IMR-90 (cell line): ENCODE results near the gene CDH13. TPM values are rescaled to one million over a fixed set of nuclear protein-coding genes. Genes with fewer than 3 reads are reported as not detected.

ENCODE experiments used
- ATAC-seq: fragments of 200-7000 bp; cut with Tn5 transposase; 2 replicates; pipeline ENCODE4 v1.9.1; 2020; ENCODE audit warnings: low read depth, mild to moderate bottlenecking, moderate library complexity
- BruUV-seq: library from RNA; stranded (reverse); fragments of 400-500 nt; replicated peaks from 2 replicates; lab custom pipeline; 2021; lab: Mats Ljungman, UMichigan
- CTCF ChIA-PET: fragments of 300-600 bp; formaldehyde crosslinking; extraction: SDS; loops from one replicate; lab custom pipeline; 2021; ENCODE audit warnings: antibody characterized with exemption; lab: Yijun Ruan, JAX
- POLR2A ChIA-PET: fragments of 300-600 bp; sonication (Branson Sonifier 250); formaldehyde crosslinking; loops from one replicate; lab custom pipeline; 2022; ENCODE audit warnings: antibody characterized with exemption; ENCODE audit not compliant: unreplicated experiment; lab: Charles Lee
- DNase-seq: peaks from one replicate; pipeline ENCODE4 v3.0.0; 2013
- H2AFZ ChIP-seq: replicated peaks from 2 replicates; pipeline ENCODE3; 2013; ENCODE audit warnings: low read length, mild to moderate bottlenecking; ENCODE audit not compliant: poor library complexity
- H2AK5ac ChIP-seq: 2 replicates; pipeline ENCODE4 v1.6.1; 2013; ENCODE audit warnings: low read depth, low read length, inconsistent platforms
- H2AK9ac ChIP-seq: replicated peaks from 2 replicates; pipeline ENCODE3; 2013; ENCODE audit warnings: mild to moderate bottlenecking, low read depth, low read length, moderate library complexity; ENCODE audit not compliant: poor library complexity
- H2BK120ac ChIP-seq: 2 replicates; pipeline ENCODE4 v1.6.1; 2013; ENCODE audit warnings: low read depth, low read length, inconsistent platforms
- H2BK15ac ChIP-seq: 3 replicates; pipeline ENCODE4 v1.6.1; 2013; ENCODE audit warnings: low read depth, low read length, inconsistent platforms
- H2BK20ac ChIP-seq: 2 replicates; pipeline ENCODE4 v1.6.1; 2013; ENCODE audit warnings: low read depth, mild to moderate bottlenecking, inconsistent platforms, low read length, moderate library complexity
- H2BK5ac ChIP-seq: 2 replicates; pipeline ENCODE4 v1.6.1; 2013; ENCODE audit warnings: mild to moderate bottlenecking, low read depth, low read length, inconsistent platforms; ENCODE audit not compliant: poor library complexity, severe bottlenecking
- H3K14ac ChIP-seq: replicated peaks from 2 replicates; pipeline ENCODE4 v1.6.1; 2013; ENCODE audit warnings: low read depth, low read length, inconsistent platforms
- H3K18ac ChIP-seq: 2 replicates; pipeline ENCODE4 v1.6.1; 2013; ENCODE audit warnings: low read depth, low read length, control low read depth
- H3K23ac ChIP-seq: 2 replicates; pipeline ENCODE4 v1.6.1; 2013; ENCODE audit warnings: low read depth, low read length, inconsistent platforms
- H3K27ac ChIP-seq: 2 replicates; pipeline ENCODE4 v1.5.1; 2013; ENCODE audit warnings: mild to moderate bottlenecking, control low read depth, low read length; ENCODE audit not compliant: insufficient read depth
- H3K27me3 ChIP-seq: 2 replicates; pipeline ENCODE4 v1.6.1; 2013; ENCODE audit warnings: low read length; ENCODE audit not compliant: control insufficient read depth, insufficient read depth
- H3K36me3 ChIP-seq: 2 replicates; pipeline ENCODE4 v1.6.1; 2013; ENCODE audit warnings: low read length, mixed read lengths; ENCODE audit not compliant: control insufficient read depth, insufficient read depth
- H3K4ac ChIP-seq: 2 replicates; pipeline ENCODE4 v1.6.1; 2013; ENCODE audit warnings: low read depth, low read length, inconsistent platforms
- H3K4me1 ChIP-seq: 2 replicates; pipeline ENCODE4 v1.6.1; 2013; ENCODE audit warnings: low read length, mixed read lengths; ENCODE audit not compliant: control insufficient read depth, insufficient read depth
- H3K4me2 ChIP-seq: 2 replicates; pipeline ENCODE4 v1.6.1; 2013; ENCODE audit warnings: low read depth, mild to moderate bottlenecking, control low read depth, low read length, moderate library complexity
- H3K4me3 ChIP-seq: 2 replicates; pipeline ENCODE4 v1.5.1; 2013; ENCODE audit warnings: low read depth, mild to moderate bottlenecking, control low read depth, low read length, moderate library complexity; ENCODE audit not compliant: insufficient read depth
- H3K56ac ChIP-seq: 2 replicates; pipeline ENCODE4 v1.6.1; 2013; ENCODE audit warnings: low read length, inconsistent platforms; ENCODE audit not compliant: insufficient read depth; ENCODE audit errors: extremely low read depth
- H3K79me1 ChIP-seq, 2 experiments: 2 replicates each; pipeline ENCODE4 v1.6.1; 2013; ENCODE audit warnings: low read length in 2 of 2, inconsistent platforms in 1 of 2, low read depth in 1 of 2
- H3K9ac ChIP-seq: 2 replicates; pipeline ENCODE4 v1.6.1; 2013; ENCODE audit warnings: low read depth, low read length, control low read depth
- H3K9me1 ChIP-seq: 2 replicates; pipeline ENCODE4 v1.6.1; 2013; ENCODE audit warnings: low read length, inconsistent platforms; ENCODE audit not compliant: insufficient read depth
- H3K9me3 ChIP-seq: 2 replicates; pipeline ENCODE4 v1.6.1; 2013; ENCODE audit warnings: low read length; ENCODE audit not compliant: control insufficient read depth, insufficient read depth
- H4K20me1 ChIP-seq: 2 replicates; pipeline ENCODE4 v1.6.1; 2013; ENCODE audit warnings: low read length, inconsistent platforms; ENCODE audit not compliant: insufficient read depth
- H4K5ac ChIP-seq: 2 replicates; pipeline ENCODE4 v1.6.1; 2013; ENCODE audit warnings: mild to moderate bottlenecking, low read depth, low read length, control low read depth
- H4K8ac ChIP-seq, 2 experiments: 2 replicates each; pipeline ENCODE4 v1.6.1; 2013; ENCODE audit warnings: low read depth in 2 of 2, low read length in 2 of 2, control low read depth in 1 of 2, inconsistent platforms in 1 of 2
- H4K91ac ChIP-seq: 2 replicates; pipeline ENCODE4 v1.6.1; 2013; ENCODE audit warnings: low read depth, low read length, inconsistent platforms; ENCODE audit not compliant: insufficient read depth
- BHLHE40 ChIP-seq: fragments of 150-350 bp; IDR thresholded peaks from 2 replicates; pipeline ENCODE4 v1.6.1; 2016; ENCODE audit warnings: mild to moderate bottlenecking, low read depth, low read length
- CEBPB ChIP-seq: IDR thresholded peaks from 2 replicates; pipeline ENCODE4 v1.6.1; 2012; ENCODE audit warnings: low read depth, low read length, improper control_type of control experiment
- CHD1 ChIP-seq: IDR thresholded peaks from 2 replicates; pipeline ENCODE4 v1.6.1; 2012; ENCODE audit warnings: low read depth, low read length, improper control_type of control experiment
- POLR2A ChIP-seq: IDR thresholded peaks from 2 replicates; pipeline ENCODE4 v1.6.1; 2012; ENCODE audit warnings: mild to moderate bottlenecking, low read depth, low read length
- RCOR1 ChIP-seq: IDR thresholded peaks from 2 replicates; pipeline ENCODE4 v1.6.1; 2012; ENCODE audit warnings: mild to moderate bottlenecking, low read length, improper control_type of control experiment; ENCODE audit not compliant: insufficient replicate concordance
- SMC3 ChIP-seq: fragments of 150-350 bp; IDR thresholded peaks from 2 replicates; pipeline ENCODE4 v1.6.1; 2016; ENCODE audit warnings: low read depth, mild to moderate bottlenecking, antibody characterized with exemption, low read length, moderate library complexity
- WGBS, 2 experiments: methylation state at CpG; one replicate each; pipeline versions ENCODE4 v1.1.5 to v1.1.7; 2013; ENCODE audit warnings: missing lambda C conversion rate in 2 of 2; ENCODE audit not compliant: insufficient read length in 1 of 2; ENCODE audit errors: extremely low coverage in 2 of 2; 5-methylcytosine and 5-hydroxymethylcytosine counted together
- dilution Hi-C: fragments of 300-500 bp; cut with HindIII; formaldehyde crosslinking; loops from one replicate; pipeline ENCODE4 v1.14.3; 2018; ENCODE audit warnings: low sequenced_read_pairs; ENCODE audit not compliant: unreplicated experiment
- in situ Hi-C: fragments of 300-500 bp; cut with MboI; formaldehyde crosslinking; loops from 3 replicates; pipeline ENCODE4 v1.14.3; 2019; ENCODE audit warnings: low sequenced_read_pairs, inconsistent platforms, mixed read lengths
- intact Hi-C: fragments of 100-400 bp; cut with micrococcal nuclease; formaldehyde crosslinking; loops from 2 replicates; pipeline ENCODE4 v1.10.0; 2022
- polyA plus RNA-seq, 3 experiments: library from polyadenylated mRNA; depleted of rRNA; stranded (reverse); fragments of >200 nt; gene quantifications; 2 replicates each; pipeline ENCODE4 v1.2.3, GENCODE V29; 2012; ENCODE audit warnings: low replicate concordance in 1 of 3
- total RNA-seq: library from RNA; depleted of rRNA; stranded (reverse); fragments of >200 nt; gene quantifications from 2 replicates; pipeline ENCODE4 v1.2.3, GENCODE V29; 2012

Gene CDH13
- total and polyA plus RNA-seq, 2 of the 4 experiments (the other 2 are of a cell fraction), result 61.6 to 74.7 TPM

- Histone ChIP-seq H4K91ac (no peak overlapping the region), H2BK5ac (no peak overlapping the region), H3K9me1 (no peaks in the 10 kb centered on the region), H3K14ac (no peak overlapping the region), H2AK5ac (no peak overlapping the region), H3K27ac (no peak overlapping the region), H3K79me1 (no peaks in the 10 kb centered on the region), H3K27me3 (peaks cover 3% of the 10 kb centered on the region; the same call in 1 of the 2 replicates), H3K9me3 (no peaks in the 10 kb centered on the region), H3K18ac (no peak overlapping the region), H2BK120ac (no peak overlapping the region), H4K8ac (no peak overlapping the region), H2BK20ac (no peak overlapping the region), H4K20me1 (no peaks in the 10 kb centered on the region), H3K56ac (no peak overlapping the region), H2AK9ac (no peak overlapping the region), H3K9ac (no peak overlapping the region), H2AFZ (no peak overlapping the region), H3K23ac (no peak overlapping the region), H4K5ac (no peak overlapping the region), H3K4ac (no peak overlapping the region), H3K36me3 (no peaks in the 10 kb centered on the region), H3K4me1 (peaks cover 2% of the 10 kb centered on the region), H2BK15ac (no peak overlapping the region), H3K4me3 (no peak overlapping the region), H3K4me2 (no peak overlapping the region)
- dilution Hi-C loops, result no loop called here
- WGBS, 2 experiments, result 73% methylated on average over 4 of the region's 4 CpGs; no CpG with 5 or more reads in 1 of the 2 experiments
- no peak for TF ChIP-seq BHLHE40
- TF ChIP-seq SMC3, result no peak
- TF ChIP-seq CHD1, result no peak
- no peak for TF ChIP-seq CEBPB
- TF ChIP-seq RCOR1, result no peak
- TF ChIP-seq POLR2A, result no peak
- no peak for ATAC-seq
- no TSS peak for BruUV-seq
- ChIA-PET CTCF (no interaction called here), POLR2A (no interaction called here)
- in situ Hi-C loops, result no loop called here
- DNase-seq, result no peak
- intact Hi-C loops, result no loop called here
Observed at GRCh38 chr16:83838151-83838550, 1211.4 kb downstream of the CDH13 start.
